Measurements from ENCODE around the gene PHF19.

- TF ChIP-seq CTCF (IDR thresholded peaks at IDR 0.05 in 4 of 5, conservative IDR thresholded peaks at IDR 0.05 in 1 of 5), result no peak
- TF ChIP-seq POLR2A (IDR thresholded peaks at IDR 0.05), result no peak
Measured at GRCh38 chr9:120926397-120926928, 49.5 kb upstream of the PHF19 start, which contains the start of gene TRAF1.
